Effector memory CD4-positive, alpha-beta T cell (primary cell): ENCODE measurements around the gene STX12.
A peak's percentile ranks its signal among the peaks of the same experiment; 100 is the strongest.
"Not testable (repeated sequence)": the region's sequence is repeated elsewhere in the genome, so short reads cannot be mapped to it uniquely, and the experiment has no call there.

Source experiments
- DNase-seq, 3 donors: peaks; one replicate each; pipeline ENCODE4 v3.0.0-alpha.2; 2020
- H3K27ac ChIP-seq: 2 replicates; pipeline ENCODE4 v1.7.0; 2013; ENCODE audit warnings: mild to moderate bottlenecking, low read length, moderate library complexity; ENCODE audit not compliant: insufficient read depth, poor library complexity, severe bottlenecking
- H3K27me3 ChIP-seq: replicated peaks from 2 replicates; pipeline ENCODE4 v1.7.0; 2013; ENCODE audit warnings: mild to moderate bottlenecking, low read length; ENCODE audit not compliant: insufficient read depth, control insufficient read depth, poor library complexity, severe bottlenecking
- H3K36me3 ChIP-seq: 2 replicates; pipeline ENCODE4 v1.7.0; 2013; ENCODE audit warnings: mild to moderate bottlenecking, low read length, moderate library complexity; ENCODE audit not compliant: control insufficient read depth, insufficient read depth
- H3K4me1 ChIP-seq: 2 replicates; pipeline ENCODE4 v1.7.0; 2013; ENCODE audit warnings: low read length, mild to moderate bottlenecking; ENCODE audit not compliant: control insufficient read depth, insufficient read depth, poor library complexity, severe bottlenecking
- H3K4me3 ChIP-seq: 2 replicates; pipeline ENCODE4 v1.7.0; 2013; ENCODE audit warnings: low read length, low read depth, mild to moderate bottlenecking; ENCODE audit not compliant: insufficient read depth, poor library complexity, severe bottlenecking
- H3K9me3 ChIP-seq: 2 replicates; pipeline ENCODE4 v1.7.0; 2013; ENCODE audit warnings: mild to moderate bottlenecking, low read length, moderate library complexity; ENCODE audit not compliant: control insufficient read depth

STX12 gene

GRCh38 chr1:27849951-27850350, 76.9 kb downstream of the STX12 start:
- peaks cover 54% of the 10 kb centered on the region for H3K36me3 ChIP-seq

GRCh38 chr1:27855085-27855484, 82.1 kb downstream of the STX12 start:
- DNase-seq: no peak
- Histone ChIP-seq H3K27me3 (no peaks in the 10 kb centered on the region), H3K9me3 (no peaks in the 10 kb centered on the region), H3K27ac (no peak overlapping the region), H3K4me1 (peaks cover 3% of the 10 kb centered on the region), H3K4me3 (no peak overlapping the region), H3K36me3 (peaks cover 17% of the 10 kb centered on the region)

More at GRCh38 chr1:27849951-27850350, 76.9 kb downstream of the STX12 start:
- Histone ChIP-seq H3K27ac (no peak overlapping the region), H3K9me3 (no peaks in the 10 kb centered on the region), H3K4me1 (no peaks in the 10 kb centered on the region), H3K27me3 (no peaks in the 10 kb centered on the region), H3K4me3 (no peak overlapping the region)
- DNase-seq: no peak

- Histone ChIP-seq H3K27ac (no peak overlapping the region), H3K36me3 (peaks cover 1% of the 10 kb centered on the region), H3K4me1 (peaks cover 3% of the 10 kb centered on the region), H3K4me3 (no peak overlapping the region), H3K27me3 (no peaks in the 10 kb centered on the region), H3K9me3 (no peaks in the 10 kb centered on the region)
- no peak for DNase-seq
Measured at GRCh38 chr1:27856561-27857343, 83.7 kb downstream of the STX12 start.

GRCh38 chr1:27857552-27857951, 84.5 kb downstream of the STX12 start:
- DNase-seq, H3K27ac ChIP-seq, H3K4me1 ChIP-seq, H3K9me3 ChIP-seq, H3K27me3 ChIP-seq, H3K4me3 ChIP-seq, H3K36me3 ChIP-seq: not testable (repeated sequence)

GRCh38 chr1:27858072-27858948, 85.3 kb downstream of the STX12 start:
- Histone ChIP-seq H3K27ac (no peak overlapping the region), H3K9me3 (no peaks in the 10 kb centered on the region), H3K4me3 (no peak overlapping the region), H3K27me3 (no peaks in the 10 kb centered on the region), H3K4me1 (peaks cover 8% of the 10 kb centered on the region), H3K36me3 (no peaks in the 10 kb centered on the region)
- DNase-seq: peak; percentile 63 to 75 (median 66)

GRCh38 chr1:27858949-27859576, 86.0 kb downstream of the STX12 start:
- DNase-seq: no peak
- no peaks in the 10 kb centered on the region for H3K36me3 ChIP-seq
- no peaks in the 10 kb centered on the region for H3K9me3 ChIP-seq
- H3K4me1 ChIP-seq: peaks cover 16% of the 10 kb centered on the region
- H3K27me3 ChIP-seq: no peaks in the 10 kb centered on the region
- no peak overlapping the region for H3K27ac ChIP-seq
- no peak overlapping the region for H3K4me3 ChIP-seq

- DNase-seq: no peak
- H3K36me3 ChIP-seq: no peaks in the 10 kb centered on the region
- H3K27ac ChIP-seq: no peak overlapping the region
- H3K4me3 ChIP-seq: no peak overlapping the region
- H3K27me3 ChIP-seq: no peaks in the 10 kb centered on the region
- peaks cover 22% of the 10 kb centered on the region for H3K4me1 ChIP-seq
- H3K9me3 ChIP-seq: no peaks in the 10 kb centered on the region
Measured at GRCh38 chr1:27861436-27861835, 88.4 kb downstream of the STX12 start.

GRCh38 chr1:27862004-27862403, 89.0 kb downstream of the STX12 start:
- DNase-seq: no peak

GRCh38 chr1:27862671-27863537, 89.9 kb downstream of the STX12 start:
- Histone ChIP-seq H3K4me1 (peaks cover 22% of the 10 kb centered on the region), H3K27ac (no peak overlapping the region), H3K27me3 (no peaks in the 10 kb centered on the region), H3K9me3 (no peaks in the 10 kb centered on the region), H3K36me3 (no peaks in the 10 kb centered on the region), H3K4me3 (no peak overlapping the region)
- no peak for DNase-seq

More at GRCh38 chr1:27862004-27862403, 89.0 kb downstream of the STX12 start:
- peaks cover 22% of the 10 kb centered on the region for H3K4me1 ChIP-seq
- H3K36me3 ChIP-seq: no peaks in the 10 kb centered on the region
- H3K4me3 ChIP-seq: no peak overlapping the region
- no peak overlapping the region for H3K27ac ChIP-seq
- no peaks in the 10 kb centered on the region for H3K27me3 ChIP-seq
- no peaks in the 10 kb centered on the region for H3K9me3 ChIP-seq
